Measurements from ENCODE around the gene RAD52.

The RAD52 gene

GRCh38 chr12:954741-955140, 5.2 kb upstream of the RAD52 start:
- in situ Hi-C loops (cut with MboI; ENCODE audit: low sequenced_read_pairs, unreplicated experiment) = loop anchor here (10.0 kb wide), 2 partner anchors 140 to 380 kb away; no protein-coding TSS in a partner anchor
- TF ChIP-seq CTCF (IDR thresholded peaks at IDR 0.05; ENCODE audit: borderline replicate concordance, control extremely low read depth, extremely low read depth, insufficient read depth, missing control alignments) = no peak
- DNase-seq (ENCODE audit: low spot score) = no peak

- in situ Hi-C loops (cut with MboI; ENCODE audit: low sequenced_read_pairs, unreplicated experiment) = loop anchor here (10.0 kb wide), 2 partner anchors 141 to 379 kb away; no protein-coding TSS in a partner anchor
- no peak for DNase-seq (ENCODE audit: low spot score)
- TF ChIP-seq CTCF (IDR thresholded peaks at IDR 0.05; ENCODE audit: borderline replicate concordance, control extremely low read depth, extremely low read depth, insufficient read depth, missing control alignments) = no peak
These were observed 4.3 kb upstream of the RAD52 start for GRCh38 chr12:953776-954175.

- no peak for TF ChIP-seq CTCF (IDR thresholded peaks at IDR 0.05; ENCODE audit: borderline replicate concordance, control extremely low read depth, extremely low read depth, insufficient read depth, missing control alignments)
- in situ Hi-C loops (cut with MboI; ENCODE audit: low sequenced_read_pairs, unreplicated experiment) = loop anchor here (10.0 kb wide), 2 partner anchors 144 to 376 kb away; no protein-coding TSS in a partner anchor
These were observed 1.7 kb upstream of the RAD52 start for GRCh38 chr12:951176-951575.

GRCh38 chr12:948238-948637, 1.3 kb downstream of the RAD52 start:
- DNase-seq (ENCODE audit: low spot score) = no peak
- no peak for TF ChIP-seq CTCF (IDR thresholded peaks at IDR 0.05; ENCODE audit: borderline replicate concordance, control extremely low read depth, extremely low read depth, insufficient read depth, missing control alignments)
- in situ Hi-C loops (cut with MboI; ENCODE audit: low sequenced_read_pairs, unreplicated experiment) = loop anchor here (10.0 kb wide), 1 partner anchor 133 kb away; no protein-coding TSS in a partner anchor

More at GRCh38 chr12:951176-951575, 1.7 kb upstream of the RAD52 start:
- DNase-seq (ENCODE audit: low spot score) = no peak

- in situ Hi-C loops (cut with MboI; ENCODE audit: low sequenced_read_pairs, unreplicated experiment) = loop anchor here (10.0 kb wide), 1 partner anchor 132 kb away; no protein-coding TSS in a partner anchor
- DNase-seq (ENCODE audit: low spot score) = no peak
- no peak for TF ChIP-seq CTCF (IDR thresholded peaks at IDR 0.05; ENCODE audit: borderline replicate concordance, control extremely low read depth, extremely low read depth, insufficient read depth, missing control alignments)
These were observed 2.9 kb downstream of the RAD52 start for GRCh38 chr12:946631-947030.

DNA sequence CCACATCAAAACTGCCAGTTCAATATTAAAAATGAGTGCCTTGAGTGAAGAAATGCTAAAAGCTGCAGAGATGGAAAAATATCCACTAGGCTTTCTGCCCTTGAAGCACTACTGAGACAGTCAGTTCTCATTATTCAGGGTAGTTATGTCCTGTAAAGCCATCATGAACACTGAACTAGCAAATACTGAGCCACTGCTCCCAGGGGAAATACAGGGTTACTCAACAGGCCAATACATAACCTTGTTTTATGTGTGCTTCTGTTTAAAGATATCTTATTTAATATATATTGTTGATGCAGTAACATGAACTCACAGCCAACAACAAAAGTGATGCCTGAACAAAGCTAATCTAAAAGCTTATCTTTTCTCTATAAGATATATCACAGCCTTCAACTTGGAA, 3.3 kb downstream of the RAD52 start:
- in situ Hi-C loops (cut with MboI; ENCODE audit: low sequenced_read_pairs, unreplicated experiment) = loop anchor here (10.0 kb wide), 1 partner anchor 131 kb away; no protein-coding TSS in a partner anchor

More for the DNA sequence above, 3.3 kb downstream of the RAD52 start:
- TF ChIP-seq CTCF (IDR thresholded peaks at IDR 0.05; ENCODE audit: borderline replicate concordance, control extremely low read depth, extremely low read depth, insufficient read depth, missing control alignments) = no peak
- DNase-seq (ENCODE audit: low spot score) = no peak
